ENCODE results near the gene PODXL.
A peak's percentile ranks its signal among the peaks of the same experiment; 100 is the strongest.

The PODXL gene

GRCh38 chr7:131556053-131556908, at the start of gene PODXL:
Gene PODXL (minus strand): TSS chr7:131556628. CDS start chr7:131556359, 269 bp downstream.
- TF ChIP-seq CTCF (IDR thresholded peaks at IDR 0.05; ENCODE audit: insufficient read depth, missing control alignments), result no peak
- FAIRE-seq (no peak), DNase-seq (ENCODE audit: insufficient read length, low spot score) (peak; percentile 78)

- no peak for TF ChIP-seq CTCF (IDR thresholded peaks at IDR 0.05; ENCODE audit: insufficient read depth, missing control alignments)
- DNase-seq (ENCODE audit: insufficient read length, low spot score) (no peak), FAIRE-seq (no peak)
These were observed 49.0 kb upstream of the PODXL start for GRCh38 chr7:131605280-131605878.

- TF ChIP-seq CTCF (IDR thresholded peaks at IDR 0.05; ENCODE audit: insufficient read depth, missing control alignments), result no peak
These were observed 48.4 kb upstream of the PODXL start for GRCh38 chr7:131604841-131605279.

GRCh38 chr7:131603932-131604331, 47.5 kb upstream of the PODXL start:
- TF ChIP-seq CTCF (IDR thresholded peaks at IDR 0.05; ENCODE audit: insufficient read depth, missing control alignments), result no peak
- DNase-seq (ENCODE audit: insufficient read length, low spot score), result no peak
- no peak for FAIRE-seq

More at GRCh38 chr7:131604841-131605279, 48.4 kb upstream of the PODXL start:
- no peak for FAIRE-seq
- DNase-seq (ENCODE audit: insufficient read length, low spot score), result no peak

GRCh38 chr7:131602994-131603372, 46.6 kb upstream of the PODXL start:
- FAIRE-seq (no peak), DNase-seq (ENCODE audit: insufficient read length, low spot score) (no peak)
- no peak for TF ChIP-seq CTCF (IDR thresholded peaks at IDR 0.05; ENCODE audit: insufficient read depth, missing control alignments)

- TF ChIP-seq CTCF (IDR thresholded peaks at IDR 0.05; ENCODE audit: insufficient read depth, missing control alignments), result no peak
- DNase-seq (ENCODE audit: insufficient read length, low spot score), result no peak
- no peak for FAIRE-seq
These were observed 46.0 kb upstream of the PODXL start for GRCh38 chr7:131602304-131602993.

All from D721Med (cell line).